Type B pancreatic cell (in vitro differentiated cells): ENCODE data around the gene TBC1D16. TPM values are rescaled to one million over a fixed set of nuclear protein-coding genes. Genes with fewer than 3 reads are reported as not detected.

Experiments
- DNase-seq: peaks from one replicate; pipeline ENCODE4 v3.0.0; 2021; ENCODE audit warnings: mixed read lengths; ENCODE audit not compliant: unreplicated experiment; ENCODE audit errors: extremely low spot score
- H3K27ac Mint-ChIP-seq: 2 replicates; pipeline ENCODE4 v1.8.0; 2021; ENCODE audit warnings: mild to moderate bottlenecking, mixed read lengths
- H3K27me3 Mint-ChIP-seq: 2 replicates; pipeline ENCODE4 v1.8.0; 2021; ENCODE audit warnings: mixed read lengths
- H3K36me3 Mint-ChIP-seq: 2 replicates; pipeline ENCODE4 v1.8.0; 2021; ENCODE audit warnings: mixed read lengths
- H3K4me1 Mint-ChIP-seq: one replicate; pipeline ENCODE4 v1.8.0; 2021; ENCODE audit warnings: mixed read lengths; ENCODE audit not compliant: unreplicated experiment
- H3K4me3 Mint-ChIP-seq: 2 replicates; pipeline ENCODE4 v1.8.0; 2021; ENCODE audit warnings: mild to moderate bottlenecking, mixed read lengths
- H3K9me3 Mint-ChIP-seq: 2 replicates; pipeline ENCODE4 v1.8.0; 2021; ENCODE audit warnings: mixed read lengths
- CTCF ChIP-seq: fragments of 200-600 bp; sonication (generic); conservative IDR thresholded peaks from 2 replicates; pipeline ENCODE4 v1.5.0; 2021; ENCODE audit warnings: antibody characterized with exemption, mild to moderate bottlenecking
- total RNA-seq: library from RNA; stranded (reverse); gene quantifications from 2 replicates; pipeline ENCODE4 v1.2.1, GENCODE V29; 2021; ENCODE audit warnings: low replicate concordance

TBC1D16 gene
- total RNA-seq, 1 donor from 2014 or later, result 71.9 TPM

GRCh38 chr17:79907217-79907715 lies 128.4 kb downstream of the TBC1D16 start:
- no peak overlapping the region for H3K27ac Mint-ChIP-seq
- no peak for DNase-seq
- no peaks in the 10 kb centered on the region for H3K36me3 Mint-ChIP-seq
- no peaks in the 10 kb centered on the region for H3K27me3 Mint-ChIP-seq
- no peak for TF ChIP-seq CTCF
- no peak overlapping the region for H3K4me3 Mint-ChIP-seq
- peaks cover 4% of the 10 kb centered on the region for H3K4me1 Mint-ChIP-seq
- H3K9me3 Mint-ChIP-seq, result no peaks in the 10 kb centered on the region

DNA sequence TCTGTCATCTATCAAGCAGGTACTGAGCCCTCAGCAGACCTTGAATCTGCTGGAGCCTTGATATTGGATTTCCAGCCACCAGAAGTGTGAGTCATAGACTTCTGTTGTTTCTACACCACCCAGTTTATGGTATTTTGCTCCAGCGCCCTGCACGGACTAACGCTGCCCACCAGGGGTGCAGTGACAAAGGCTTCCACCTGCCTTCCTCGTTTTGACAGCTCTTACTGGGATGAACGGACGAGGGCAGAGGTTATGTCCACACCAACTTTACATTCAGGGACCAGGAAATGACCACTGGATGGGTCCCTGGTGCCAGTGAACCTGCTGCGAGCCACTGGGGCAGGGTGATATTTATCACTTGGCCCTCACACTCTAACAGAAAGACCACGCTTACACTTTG lies 129.8 kb downstream of the TBC1D16 start:
- no peaks in the 10 kb centered on the region for H3K9me3 Mint-ChIP-seq
- DNase-seq, result no peak
- no peaks in the 10 kb centered on the region for H3K36me3 Mint-ChIP-seq
- peaks cover 4% of the 10 kb centered on the region for H3K4me1 Mint-ChIP-seq
- TF ChIP-seq CTCF, result peak; percentile 55
- no peaks in the 10 kb centered on the region for H3K27me3 Mint-ChIP-seq
- peak overlapping the region; percentile 0 for H3K27ac Mint-ChIP-seq
- no peak overlapping the region for H3K4me3 Mint-ChIP-seq

GRCh38 chr17:79904865-79905264 lies 130.8 kb downstream of the TBC1D16 start:
- Mint-ChIP-seq H3K36me3 (no peaks in the 10 kb centered on the region), H3K4me3 (no peak overlapping the region), H3K4me1 (peaks cover 4% of the 10 kb centered on the region), H3K9me3 (no peaks in the 10 kb centered on the region), H3K27me3 (no peaks in the 10 kb centered on the region), H3K27ac (no peak overlapping the region)
- TF ChIP-seq CTCF, result no peak
- DNase-seq, result no peak

DNA sequence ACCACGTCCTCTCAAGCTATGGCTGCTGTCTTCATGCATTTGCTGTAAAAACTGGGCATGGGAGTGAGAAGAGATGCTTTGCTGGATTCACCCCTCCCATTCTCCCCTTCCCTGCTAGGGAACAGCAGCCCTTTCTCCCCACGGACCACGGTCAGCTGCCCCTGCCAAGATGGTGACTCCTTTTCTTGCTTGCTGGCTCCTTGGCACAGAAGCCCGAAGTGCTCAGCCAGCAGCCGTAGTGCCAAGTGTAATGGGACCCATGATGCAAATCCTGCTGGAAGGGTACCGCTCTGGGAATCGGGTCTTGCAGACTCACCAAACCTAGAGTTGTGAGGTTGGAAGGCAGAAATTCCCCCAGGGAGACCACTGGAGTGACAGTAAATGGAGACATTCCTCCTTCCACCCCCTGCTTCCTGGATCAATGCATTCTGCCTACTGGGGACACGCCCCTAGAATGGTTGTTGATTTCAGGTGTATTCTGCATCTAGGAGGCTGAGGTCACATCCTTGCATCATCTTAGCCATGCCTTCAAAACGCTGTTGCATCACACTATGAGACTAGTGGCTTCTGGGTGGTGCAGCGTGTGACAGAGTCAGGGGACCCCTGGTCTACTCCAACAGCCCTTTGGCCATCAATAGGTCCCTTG lies 133.4 kb downstream of the TBC1D16 start:
- Mint-ChIP-seq H3K4me1 (no peaks in the 10 kb centered on the region), H3K27ac (no peak overlapping the region), H3K36me3 (no peaks in the 10 kb centered on the region), H3K27me3 (no peaks in the 10 kb centered on the region), H3K4me3 (no peak overlapping the region), H3K9me3 (peaks cover 4% of the 10 kb centered on the region)
- no peak for TF ChIP-seq CTCF
- no peak for DNase-seq

DNA sequence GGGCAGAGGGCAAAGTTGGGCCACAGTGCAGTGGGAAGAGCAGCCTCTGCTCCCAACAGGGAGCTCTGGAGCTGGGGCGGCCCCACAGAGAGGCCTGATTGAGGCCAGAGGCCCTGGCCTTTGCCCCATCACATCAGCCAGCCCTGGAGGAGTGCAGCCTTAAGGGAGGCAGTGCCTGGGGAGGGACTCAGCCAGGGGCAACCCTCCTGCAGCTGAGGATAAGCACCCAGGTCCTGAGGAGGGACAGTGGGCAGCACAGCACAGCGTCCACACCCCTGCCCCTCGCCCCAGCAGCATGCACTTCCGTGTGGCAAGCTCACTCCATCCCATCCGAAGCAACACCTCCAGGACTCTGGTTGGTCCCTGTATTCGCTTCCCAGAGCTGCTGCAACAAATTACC lies 134.5 kb downstream of the TBC1D16 start:
- Mint-ChIP-seq H3K27ac (no peak overlapping the region), H3K4me3 (no peak overlapping the region), H3K4me1 (no peaks in the 10 kb centered on the region), H3K36me3 (no peaks in the 10 kb centered on the region), H3K9me3 (peaks cover 4% of the 10 kb centered on the region), H3K27me3 (no peaks in the 10 kb centered on the region)
- DNase-seq, result no peak
- no peak for TF ChIP-seq CTCF
